Measurements from ENCODE around the gene RAB3IP. TPM values are rescaled to one million over a fixed set of nuclear protein-coding genes. Genes with fewer than 3 reads are reported as not detected.
"Not testable (repeated sequence)": the region's sequence is repeated elsewhere in the genome, so short reads cannot be mapped to it uniquely, and the experiment has no call there.

The RAB3IP gene
- total RNA-seq, 1 experiment from 2014 or later, result 30.3 TPM

DNA sequence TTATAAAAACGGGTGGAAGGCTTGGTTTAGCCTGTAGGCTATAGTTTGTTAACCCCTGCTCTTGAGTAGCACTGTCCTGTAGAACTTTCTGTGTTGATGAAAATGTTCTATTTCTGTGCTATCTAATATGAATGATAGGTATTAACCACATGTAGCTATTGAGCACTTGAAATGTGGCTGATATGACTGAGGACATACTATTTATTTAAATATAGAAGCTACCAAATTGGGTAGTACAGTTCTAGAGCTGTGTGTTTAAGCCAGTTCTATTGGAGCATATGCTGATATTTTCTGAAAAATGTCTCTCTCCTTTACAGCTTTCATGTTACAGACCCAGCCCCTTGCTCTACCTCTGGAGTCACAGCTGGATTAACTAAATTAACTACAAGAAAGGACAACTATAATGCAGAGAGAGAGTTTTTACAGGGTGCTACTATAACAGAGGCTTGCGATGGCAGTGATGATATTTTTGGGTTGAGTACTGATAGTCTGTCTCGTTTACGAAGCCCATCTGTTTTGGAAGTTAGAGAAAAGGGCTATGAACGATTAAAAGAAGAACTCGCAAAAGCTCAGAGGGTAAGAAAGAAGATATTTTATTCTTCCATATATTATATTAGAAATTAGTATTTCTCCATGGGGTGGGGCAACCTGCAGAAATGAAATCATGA, 17.6 kb downstream of the RAB3IP start:
- H3K4me2 ChIP-seq, result no peak overlapping the region
- peaks cover 6% of the 10 kb centered on the region for H3K36me3 ChIP-seq (ENCODE audit: low read depth)
- no peaks in the 10 kb centered on the region for H3K9me2 ChIP-seq (ENCODE audit: insufficient read depth)
- no peaks in the 10 kb centered on the region for H3F3A ChIP-seq (ENCODE audit: insufficient read depth, low read depth)
- H3K27me3 ChIP-seq (ENCODE audit: insufficient read depth, low read depth), result no peaks in the 10 kb centered on the region
- H3K9me3 ChIP-seq (ENCODE audit: insufficient read depth, low read depth), result peaks cover 11% of the 10 kb centered on the region; the same call in 1 of the 2 replicates
- H2AFZ ChIP-seq, result no peak overlapping the region
- BruUV-seq (replicated peaks), result no TSS peak
- 0 out of 2 replicates have a peak, but pooled peaks cover under 1% of the 10 kb centered on the region for H3K79me2 ChIP-seq (ENCODE audit: low read depth)
- H3K27ac ChIP-seq, result no peak overlapping the region
- H3K4me3 ChIP-seq, result no peak overlapping the region
- ChIA-PET POLR2A (ENCODE audit: unreplicated experiment) (interaction anchor here (0.5 kb wide), 1 partner anchor 12 kb away, joined by 3 read pairs; no protein-coding TSS in a partner anchor), CTCF (no interaction called here)
- H3K4me1 ChIP-seq (replicated peaks; ENCODE audit: insufficient read depth), result no peaks in the 10 kb centered on the region
- H4K20me1 ChIP-seq (ENCODE audit: insufficient read depth), result no peaks in the 10 kb centered on the region
- DNase-seq, result no peak
- intact Hi-C loops (cut with micrococcal nuclease; ENCODE audit: unreplicated experiment), result no loop called here
- no peak for TF ChIP-seq EZH2 (IDR thresholded peaks at IDR 0.05; ENCODE audit: low read depth)

DNA sequence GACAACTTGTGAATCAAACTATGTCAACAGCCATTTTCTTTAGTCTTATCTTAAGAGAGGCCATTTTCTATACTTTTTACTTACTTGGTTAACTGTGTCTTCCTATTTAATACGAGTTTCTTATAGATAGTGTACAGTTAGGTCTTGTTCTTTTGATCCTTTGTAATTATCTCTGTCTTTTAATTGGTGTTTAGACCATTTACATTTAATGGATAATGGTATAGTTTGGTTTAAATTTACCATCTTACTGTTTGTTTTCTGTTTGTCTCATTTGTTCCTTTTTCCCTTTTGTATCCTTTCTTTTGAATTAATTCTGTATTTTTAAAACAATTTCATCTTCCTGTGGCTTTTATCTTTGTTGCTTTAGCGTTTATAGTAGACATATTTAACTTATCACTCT, 19.4 kb downstream of the RAB3IP start:
- Histone ChIP-seq H3K4me1 (replicated peaks; ENCODE audit: insufficient read depth) (no peaks in the 10 kb centered on the region), H3K9me3 (ENCODE audit: insufficient read depth, low read depth) (peaks cover 11% of the 10 kb centered on the region; the same call in 1 of the 2 replicates), H3K4me2 (no peak overlapping the region), H3F3A (ENCODE audit: insufficient read depth, low read depth) (peaks cover 3% of the 10 kb centered on the region; the same call in 1 of the 2 replicates), H2AFZ (no peak overlapping the region), H3K4me3 (no peak overlapping the region), H4K20me1 (ENCODE audit: insufficient read depth) (no peaks in the 10 kb centered on the region), H3K36me3 (ENCODE audit: low read depth) (peaks cover 6% of the 10 kb centered on the region), H3K79me2 (ENCODE audit: low read depth) (no peaks in the 10 kb centered on the region), H3K27me3 (ENCODE audit: insufficient read depth, low read depth) (no peaks in the 10 kb centered on the region), H3K9me2 (ENCODE audit: insufficient read depth) (no peaks in the 10 kb centered on the region; the same call in 1 of the 2 replicates), H3K27ac (no peak overlapping the region)
- no TSS peak for BruUV-seq (replicated peaks)
- no peak for TF ChIP-seq EZH2 (IDR thresholded peaks at IDR 0.05; ENCODE audit: low read depth)
- TF ChIP-seq, protein P1, sequence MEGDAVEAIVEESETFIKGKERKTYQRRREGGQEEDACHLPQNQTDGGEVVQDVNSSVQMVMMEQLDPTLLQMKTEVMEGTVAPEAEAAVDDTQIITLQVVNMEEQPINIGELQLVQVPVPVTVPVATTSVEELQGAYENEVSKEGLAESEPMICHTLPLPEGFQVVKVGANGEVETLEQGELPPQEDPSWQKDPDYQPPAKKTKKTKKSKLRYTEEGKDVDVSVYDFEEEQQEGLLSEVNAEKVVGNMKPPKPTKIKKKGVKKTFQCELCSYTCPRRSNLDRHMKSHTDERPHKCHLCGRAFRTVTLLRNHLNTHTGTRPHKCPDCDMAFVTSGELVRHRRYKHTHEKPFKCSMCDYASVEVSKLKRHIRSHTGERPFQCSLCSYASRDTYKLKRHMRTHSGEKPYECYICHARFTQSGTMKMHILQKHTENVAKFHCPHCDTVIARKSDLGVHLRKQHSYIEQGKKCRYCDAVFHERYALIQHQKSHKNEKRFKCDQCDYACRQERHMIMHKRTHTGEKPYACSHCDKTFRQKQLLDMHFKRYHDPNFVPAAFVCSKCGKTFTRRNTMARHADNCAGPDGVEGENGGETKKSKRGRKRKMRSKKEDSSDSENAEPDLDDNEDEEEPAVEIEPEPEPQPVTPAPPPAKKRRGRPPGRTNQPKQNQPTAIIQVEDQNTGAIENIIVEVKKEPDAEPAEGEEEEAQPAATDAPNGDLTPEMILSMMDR (conservative IDR thresholded peaks at IDR 0.05), result no peak
- ChIA-PET POLR2A (ENCODE audit: unreplicated experiment) (no interaction called here), CTCF (no interaction called here)
- intact Hi-C loops (cut with micrococcal nuclease; ENCODE audit: unreplicated experiment), result no loop called here
- no peak for DNase-seq

DNA sequence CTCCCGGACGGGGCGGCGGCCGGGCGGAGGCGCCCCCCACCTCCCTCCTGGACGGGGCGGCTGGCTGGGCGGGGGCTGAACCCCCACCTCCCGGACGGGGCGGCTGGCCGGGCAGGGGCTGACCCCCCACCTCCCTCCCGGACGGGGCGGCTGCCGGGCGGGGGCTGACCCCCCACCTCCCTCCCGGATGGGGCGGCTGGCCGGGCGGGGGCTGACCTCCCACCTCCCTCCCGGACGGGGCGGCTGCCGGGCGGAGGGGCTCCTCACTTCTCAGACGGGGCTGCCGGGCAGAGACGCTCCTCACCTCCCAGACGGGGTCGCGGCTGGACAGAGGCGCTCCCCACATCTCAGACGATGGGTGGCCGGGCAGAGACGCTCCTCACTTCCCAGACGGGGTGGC, 20.9 kb downstream of the RAB3IP start:
- BruUV-seq (replicated peaks); intact Hi-C loops (cut with micrococcal nuclease; ENCODE audit: unreplicated experiment); CTCF ChIA-PET; H3K4me2 ChIP-seq; H4K20me1 ChIP-seq (ENCODE audit: insufficient read depth); H3K79me2 ChIP-seq (ENCODE audit: low read depth); H3K36me3 ChIP-seq (ENCODE audit: low read depth); H3K4me3 ChIP-seq; H3K27me3 ChIP-seq (ENCODE audit: insufficient read depth, low read depth); H2AFZ ChIP-seq; H3K27ac ChIP-seq; POLR2A ChIA-PET (ENCODE audit: unreplicated experiment); H3F3A ChIP-seq (ENCODE audit: insufficient read depth, low read depth); H3K4me1 ChIP-seq (replicated peaks; ENCODE audit: insufficient read depth); H3K9me2 ChIP-seq (ENCODE audit: insufficient read depth); DNase-seq: not testable (repeated sequence)
- peaks cover 11% of the 10 kb centered on the region; the same call in 1 of the 2 replicates for H3K9me3 ChIP-seq (ENCODE audit: insufficient read depth, low read depth)

DNA sequence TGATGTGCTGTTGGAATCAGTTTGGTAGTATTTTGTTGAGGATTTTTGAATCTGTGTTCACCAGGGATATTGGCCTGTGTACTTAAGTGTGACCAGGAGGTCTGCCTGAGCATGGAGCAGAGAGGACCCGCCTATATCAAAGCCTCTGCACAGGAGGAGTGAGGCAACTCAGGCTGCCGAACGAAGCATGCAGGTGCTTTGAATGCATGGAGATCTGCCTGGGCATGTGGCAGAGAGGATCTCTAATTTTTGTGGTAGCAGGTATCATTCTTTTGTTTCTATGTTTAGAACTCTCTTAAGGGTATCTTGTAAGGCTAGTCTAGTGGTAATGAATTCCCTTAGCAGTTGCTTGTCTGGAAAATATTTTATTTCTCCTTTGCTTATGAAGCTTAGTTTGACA, 26.9 kb downstream of the RAB3IP start:
- H3K4me2 ChIP-seq, result no peak overlapping the region
- no peak for TF ChIP-seq EZH2 (IDR thresholded peaks at IDR 0.05; ENCODE audit: low read depth)
- TF ChIP-seq, protein P1 (conservative IDR thresholded peaks at IDR 0.05), result no peak
- no peak overlapping the region for H3K27ac ChIP-seq
- no peaks in the 10 kb centered on the region; the same call in 1 of the 2 replicates for H3K9me2 ChIP-seq (ENCODE audit: insufficient read depth)
- peaks cover 18% of the 10 kb centered on the region for H3K9me3 ChIP-seq (ENCODE audit: insufficient read depth, low read depth)
- ChIA-PET CTCF (no interaction called here), POLR2A (ENCODE audit: unreplicated experiment) (no interaction called here)
- H3K79me2 ChIP-seq (ENCODE audit: low read depth), result peaks cover 5% of the 10 kb centered on the region; the same call in 1 of the 2 replicates
- no peaks in the 10 kb centered on the region for H3K27me3 ChIP-seq (ENCODE audit: insufficient read depth, low read depth)
- H2AFZ ChIP-seq, result no peak overlapping the region
- peaks cover 3% of the 10 kb centered on the region; the same call in 1 of the 2 replicates for H3K36me3 ChIP-seq (ENCODE audit: low read depth)
- intact Hi-C loops (cut with micrococcal nuclease; ENCODE audit: unreplicated experiment), result no loop called here
- no TSS peak for BruUV-seq (replicated peaks)
- H3F3A ChIP-seq (ENCODE audit: insufficient read depth, low read depth), result peaks cover 3% of the 10 kb centered on the region; the same call in 1 of the 2 replicates
- H4K20me1 ChIP-seq (ENCODE audit: insufficient read depth), result no peaks in the 10 kb centered on the region
- H3K4me3 ChIP-seq, result no peak overlapping the region
- no peaks in the 10 kb centered on the region for H3K4me1 ChIP-seq (replicated peaks; ENCODE audit: insufficient read depth)
- no peak for DNase-seq

All from PC-9 (cell line).